Mesenchymal stem cell (in vitro differentiated cells and primary cell): ENCODE results near the gene BASP1.
A peak's percentile ranks its signal among the peaks of the same experiment; 100 is the strongest.

ENCODE experiments used
- DNase-seq: peaks from one replicate; pipeline ENCODE4 v3.0.0-alpha.2; 2013
- H2AFZ ChIP-seq: one replicate; pipeline ENCODE4 v1.6.1; 2013; ENCODE audit warnings: low read depth, mild to moderate bottlenecking, control low read depth, inconsistent platforms, low read length, moderate library complexity
- H2AK5ac ChIP-seq: 2 replicates; pipeline ENCODE4 v1.6.1; 2013; ENCODE audit warnings: low read length, moderate library complexity, mild to moderate bottlenecking, inconsistent platforms; ENCODE audit not compliant: severe bottlenecking
- H2BK120ac ChIP-seq: one replicate; pipeline ENCODE4 v1.6.1; 2013; ENCODE audit warnings: low read depth, mild to moderate bottlenecking, inconsistent platforms, low read length, moderate library complexity
- H2BK12ac ChIP-seq, 2 experiments: one replicate each; pipeline ENCODE4 v1.6.1; 2013; ENCODE audit warnings: inconsistent platforms in 2 of 2, low read length in 2 of 2, mild to moderate bottlenecking in 2 of 2, moderate library complexity in 2 of 2, control low read depth in 1 of 2
- H2BK15ac ChIP-seq: one replicate; pipeline ENCODE4 v1.6.1; 2013; ENCODE audit warnings: mild to moderate bottlenecking, low read depth, inconsistent platforms; ENCODE audit not compliant: poor library complexity, severe bottlenecking
- H2BK5ac ChIP-seq: 2 replicates; pipeline ENCODE4 v1.6.1; 2013; ENCODE audit warnings: low read depth, mild to moderate bottlenecking, low read length, control low read depth, inconsistent platforms; ENCODE audit not compliant: poor library complexity, severe bottlenecking
- H3K14ac ChIP-seq, 2 experiments: one replicate each; pipeline ENCODE4 v1.6.1; 2013; ENCODE audit warnings: inconsistent platforms in 2 of 2, low read length in 2 of 2, control low read depth in 1 of 2, mild to moderate bottlenecking in 1 of 2, moderate library complexity in 1 of 2
- H3K18ac ChIP-seq, 2 experiments: one replicate each; pipeline ENCODE4 v1.6.1; 2013; ENCODE audit warnings: inconsistent platforms in 2 of 2, low read length in 2 of 2, control low read depth in 1 of 2, low read depth in 1 of 2, mild to moderate bottlenecking in 1 of 2
- H3K23ac ChIP-seq, 2 experiments: one replicate each; pipeline ENCODE4 v1.6.1; 2013; ENCODE audit warnings: inconsistent platforms in 2 of 2, low read length in 2 of 2, mild to moderate bottlenecking in 2 of 2, moderate library complexity in 2 of 2, control low read depth in 1 of 2
- H3K27ac ChIP-seq: 2 replicates; pipeline ENCODE4 v1.5.1; 2013; ENCODE audit warnings: mild to moderate bottlenecking, moderate library complexity, low read length, control low read depth, inconsistent platforms; ENCODE audit not compliant: poor library complexity, severe bottlenecking
- H3K27me3 ChIP-seq, 2 experiments: 2 replicates each; pipeline versions ENCODE4 v1.6.1 to v1.7.0; 2013; ENCODE audit warnings: low read length in 2 of 2, mild to moderate bottlenecking in 2 of 2, moderate library complexity in 2 of 2, control low read depth in 1 of 2, inconsistent platforms in 1 of 2; ENCODE audit not compliant: control insufficient read depth in 1 of 2, insufficient read depth in 1 of 2
- H3K36me3 ChIP-seq, 2 experiments: 2 replicates each; pipeline versions ENCODE4 v1.6.1 to v1.7.0; 2013; ENCODE audit warnings: low read length in 2 of 2, control low read depth in 1 of 2, inconsistent platforms in 1 of 2, low read depth in 1 of 2, mild to moderate bottlenecking in 1 of 2; ENCODE audit not compliant: insufficient read depth in 2 of 2, control insufficient read depth in 1 of 2
- H3K4ac ChIP-seq, 2 experiments: one replicate each; pipeline ENCODE4 v1.6.1; 2013; ENCODE audit warnings: inconsistent platforms in 2 of 2, low read length in 2 of 2, mild to moderate bottlenecking in 2 of 2, moderate library complexity in 2 of 2, control low read depth in 1 of 2, low read depth in 1 of 2
- H3K4me1 ChIP-seq: 2 replicates; pipeline ENCODE4 v1.6.1; 2013; ENCODE audit warnings: low read depth, low read length, control low read depth; ENCODE audit not compliant: control insufficient read depth, insufficient read depth
- H3K4me2 ChIP-seq: 2 replicates; pipeline ENCODE4 v1.6.1; 2013; ENCODE audit warnings: low read length, mild to moderate bottlenecking, inconsistent platforms; ENCODE audit not compliant: poor library complexity, severe bottlenecking
- H3K4me3 ChIP-seq, 2 experiments: 2 replicates each; pipeline versions ENCODE4 v1.5.1 to v1.7.0; 2013; ENCODE audit warnings: low read length in 2 of 2, mild to moderate bottlenecking in 2 of 2, control low read depth in 1 of 2, low read depth in 1 of 2; ENCODE audit not compliant: insufficient read depth in 1 of 2
- H3K79me1 ChIP-seq: replicated peaks from 2 replicates; pipeline ENCODE4 v1.6.1; 2013; ENCODE audit warnings: mild to moderate bottlenecking, control low read depth, low read length, inconsistent platforms; ENCODE audit not compliant: poor library complexity, severe bottlenecking
- H3K9ac ChIP-seq: 2 replicates; pipeline ENCODE4 v1.7.0; 2013; ENCODE audit warnings: mild to moderate bottlenecking, low read length, moderate library complexity
- H3K9me3 ChIP-seq: 2 replicates; pipeline ENCODE4 v1.7.0; 2013; ENCODE audit warnings: mild to moderate bottlenecking, low read length; ENCODE audit not compliant: control insufficient read depth
- H4K8ac ChIP-seq: one replicate; pipeline ENCODE4 v1.6.1; 2013; ENCODE audit warnings: inconsistent platforms, mild to moderate bottlenecking, low read length, moderate library complexity
- H4K91ac ChIP-seq: one replicate; pipeline ENCODE4 v1.6.1; 2013; ENCODE audit warnings: mild to moderate bottlenecking, low read length, inconsistent platforms
- WGBS: methylation state at CpG from one replicate; pipeline ENCODE4 v1.1.7; 2013; ENCODE audit warnings: mixed read lengths; 5-methylcytosine and 5-hydroxymethylcytosine counted together

BASP1 gene

DNA sequence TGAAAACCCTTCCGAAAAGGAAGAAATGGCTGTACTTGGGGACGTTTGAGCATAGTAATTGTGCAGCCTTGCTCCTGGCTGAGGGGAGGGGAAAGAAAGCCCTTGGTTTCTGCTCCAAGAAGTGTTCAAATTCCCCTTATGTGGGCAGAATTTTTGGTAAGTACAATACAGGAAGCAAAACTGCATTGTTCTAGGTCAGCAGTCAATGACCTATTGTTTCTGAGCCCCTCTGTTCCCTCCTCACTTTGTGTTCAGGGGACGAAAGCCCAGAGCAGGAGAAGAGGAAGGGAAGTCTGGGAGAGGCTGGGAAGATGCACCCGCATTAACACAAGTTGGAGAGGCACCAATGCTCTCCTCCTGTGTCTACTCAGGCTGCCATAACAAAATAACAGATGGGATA is 11.9 kb downstream of the BASP1 start:
- H3K36me3 ChIP-seq, result peaks cover 6 to 66% of the 10 kb centered on the region in 2 experiments

DNA sequence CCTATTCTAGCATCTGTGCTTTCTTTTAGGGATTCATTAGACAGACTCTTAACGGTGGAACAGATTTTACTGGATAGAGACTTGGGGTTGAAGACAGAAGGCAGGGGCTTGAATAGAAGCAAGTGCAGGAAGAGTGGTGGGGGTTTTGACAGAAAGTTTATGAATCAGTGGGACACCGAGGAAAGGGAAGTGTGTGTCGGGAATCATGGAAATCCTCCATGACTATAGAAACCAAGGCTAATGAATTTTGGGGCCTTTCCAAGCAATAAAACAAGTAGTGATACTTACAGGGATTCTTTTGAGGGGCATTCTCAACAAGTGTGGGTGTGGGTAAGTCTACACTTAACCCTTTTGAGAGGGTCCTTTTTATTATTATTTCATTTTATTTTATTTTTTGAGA is 12.8 kb downstream of the BASP1 start:
- Histone ChIP-seq H2BK15ac (no peak overlapping the region), H3K4me1 (peaks cover 3% of the 10 kb centered on the region), H3K14ac (no peak overlapping the region), H3K27me3 (no peaks in the 10 kb centered on the region), H3K4me2 (no peak overlapping the region), H4K8ac (no peak overlapping the region), H3K36me3 (peaks cover 6 to 74% of the 10 kb centered on the region in 2 experiments), H3K27ac (no peak overlapping the region), H2BK120ac (no peak overlapping the region), H3K79me1 (no peaks in the 10 kb centered on the region), H3K4me3 (no peak overlapping the region), H2BK12ac (no peak overlapping the region), H3K4ac (no peak overlapping the region), H3K18ac (no peak overlapping the region), H2BK5ac (no peak overlapping the region), H2AK5ac (no peak overlapping the region), H3K9ac (no peak overlapping the region), H2AFZ (no peak overlapping the region), H3K23ac (no peak overlapping the region), H3K9me3 (no peaks in the 10 kb centered on the region), H4K91ac (no peak overlapping the region)
- 94% methylated on average over 3 of the region's 3 CpGs for WGBS
- DNase-seq, result no peak

More for the DNA sequence above, 11.9 kb downstream of the BASP1 start:
- no peak overlapping the region for H3K4me2 ChIP-seq
- 91% methylated on average over 2 of the region's 4 CpGs for WGBS
- H3K79me1 ChIP-seq, result no peaks in the 10 kb centered on the region
- H3K9ac ChIP-seq, result peak overlapping the region; percentile 58
- peak overlapping the region; percentile 65 for H3K27ac ChIP-seq
- no peak overlapping the region for H4K91ac ChIP-seq
- no peak overlapping the region for H3K14ac ChIP-seq
- H3K18ac ChIP-seq, result peak overlapping the region in 1 of 2 experiments; percentile 18
- peak overlapping the region; percentile 45 for H2BK15ac ChIP-seq
- no peak overlapping the region for H2BK12ac ChIP-seq
- no peak overlapping the region for H3K4ac ChIP-seq
- H3K4me1 ChIP-seq, result peaks cover 4% of the 10 kb centered on the region
- H3K27me3 ChIP-seq, result no peaks in the 10 kb centered on the region
- DNase-seq, result no peak
- no peak overlapping the region for H4K8ac ChIP-seq
- peak overlapping the region in 1 of 2 experiments; percentile 50 for H3K4me3 ChIP-seq
- no peaks in the 10 kb centered on the region for H3K9me3 ChIP-seq
- H2BK5ac ChIP-seq, result no peak overlapping the region
- H3K23ac ChIP-seq, result no peak overlapping the region
- no peak overlapping the region for H2AFZ ChIP-seq
- no peak overlapping the region for H2BK120ac ChIP-seq
- H2AK5ac ChIP-seq, result peak overlapping the region; percentile 1

DNA sequence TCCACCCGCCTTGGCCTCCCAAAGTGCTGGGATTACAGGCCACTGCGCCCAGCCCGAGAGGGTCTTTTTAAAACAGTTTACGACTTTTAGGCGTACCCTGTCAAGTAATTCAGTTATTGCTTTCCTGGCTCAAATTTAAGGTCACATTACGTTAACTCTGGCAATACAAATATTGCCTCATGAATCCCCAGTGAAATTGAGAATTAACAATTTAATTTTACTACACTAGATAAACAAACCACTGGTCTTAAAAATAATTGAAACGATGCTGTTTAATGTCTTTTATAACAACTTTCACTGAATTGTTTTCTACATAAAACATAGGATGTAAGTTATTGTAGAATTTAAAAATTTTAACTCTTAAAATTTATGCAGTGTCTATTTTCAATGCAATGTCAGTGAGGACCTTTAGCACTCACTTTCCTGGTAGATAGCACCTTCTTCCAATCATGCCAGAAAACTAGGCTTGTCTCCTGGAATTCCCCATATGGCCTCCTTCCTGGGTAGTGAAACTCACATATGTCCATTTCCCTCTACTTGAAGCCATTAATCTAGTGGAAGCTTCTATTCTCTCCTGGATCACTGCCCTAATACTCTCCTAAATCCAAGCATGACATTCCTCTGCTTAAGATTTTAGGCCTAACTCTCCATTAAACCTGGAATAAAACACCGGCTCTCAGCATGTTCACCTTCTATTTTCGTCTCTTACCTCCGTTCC is 13.5 kb downstream of the BASP1 start:
- DNase-seq, result no peak
- H3K4ac ChIP-seq, result no peak overlapping the region

DNA sequence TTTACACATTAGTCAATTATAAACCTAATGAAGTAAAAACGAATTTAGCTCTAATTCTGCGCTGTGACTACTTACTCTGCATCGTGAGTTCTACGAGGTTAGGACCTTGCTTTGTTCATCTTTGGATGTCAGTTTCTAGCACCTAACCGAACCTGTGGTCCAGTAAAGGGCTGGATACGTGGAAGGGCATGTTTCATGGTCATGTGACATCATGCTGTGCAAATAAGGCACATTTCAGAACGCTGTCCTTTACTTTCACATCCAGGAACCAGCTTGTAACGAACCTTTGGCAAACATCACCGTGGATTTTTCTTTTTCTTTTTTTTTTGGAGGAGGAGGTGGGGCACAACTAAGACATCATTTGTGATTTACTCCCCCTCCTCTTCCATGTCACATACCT is 15.0 kb downstream of the BASP1 start:
- DNase-seq, result no peak
- Histone ChIP-seq H3K9me3 (no peaks in the 10 kb centered on the region), H3K23ac (no peak overlapping the region), H3K36me3 (peaks cover 6 to 76% of the 10 kb centered on the region in 2 experiments), H3K4me1 (no peaks in the 10 kb centered on the region), H4K91ac (no peak overlapping the region), H3K9ac (no peak overlapping the region), H3K27me3 (no peaks in the 10 kb centered on the region), H3K18ac (no peak overlapping the region), H2AK5ac (no peak overlapping the region), H3K14ac (no peak overlapping the region), H4K8ac (peak overlapping the region; percentile 15), H3K4me3 (no peak overlapping the region), H3K4me2 (no peak overlapping the region), H2BK120ac (no peak overlapping the region), H2BK15ac (no peak overlapping the region), H2AFZ (no peak overlapping the region), H2BK5ac (no peak overlapping the region), H3K79me1 (no peaks in the 10 kb centered on the region), H3K4ac (no peak overlapping the region), H3K27ac (no peak overlapping the region), H2BK12ac (no peak overlapping the region)
- WGBS, result 93% methylated on average over 6 of the region's 9 CpGs

More for the DNA sequence above, 13.5 kb downstream of the BASP1 start:
- Histone ChIP-seq H2BK12ac (no peak overlapping the region), H4K8ac (no peak overlapping the region), H3K4me2 (no peak overlapping the region), H2BK120ac (no peak overlapping the region), H2AK5ac (peak overlapping the region; percentile 17), H3K23ac (no peak overlapping the region), H4K91ac (no peak overlapping the region), H3K9ac (no peak overlapping the region), H3K14ac (no peak overlapping the region), H3K36me3 (peaks cover 6 to 78% of the 10 kb centered on the region in 2 experiments), H3K79me1 (no peaks in the 10 kb centered on the region), H3K4me1 (no peaks in the 10 kb centered on the region), H3K27ac (no peak overlapping the region), H2BK15ac (no peak overlapping the region), H3K9me3 (no peaks in the 10 kb centered on the region), H2AFZ (no peak overlapping the region), H2BK5ac (no peak overlapping the region), H3K4me3 (no peak overlapping the region), H3K27me3 (no peaks in the 10 kb centered on the region), H3K18ac (no peak overlapping the region)
- 99% methylated on average over 9 of the region's 10 CpGs for WGBS
